HTR-8/SVneo (cell line): ENCODE results near the gene GDI2.
"Not testable (repeated sequence)": the region's sequence is repeated elsewhere in the genome, so short reads cannot be mapped to it uniquely, and the experiment has no call there.

Experiments used
- DNase-seq: peaks from one replicate; pipeline ENCODE4 v3.0.0; 2011; ENCODE audit warnings: low spot score, mixed read lengths; ENCODE audit not compliant: insufficient read length
- FAIRE-seq: peaks from 2 replicates; lab custom pipeline; 2011; peaks lifted over from hg19 to GRCh38; lab: Jason Lieb, UNC

The GDI2 gene

GRCh38 chr10:5813341-5814109 is at the start of gene GDI2:
TSS of gene GDI2 (minus strand) at chr10:5813434. CDS start at chr10:5813258, 176 bp downstream.
- DNase-seq, result peak; percentile 94
- no peak for FAIRE-seq

GRCh38 chr10:5862360-5862961 is 49.2 kb upstream of the GDI2 start:
- no peak for DNase-seq
- FAIRE-seq, result no peak

GRCh38 chr10:5860066-5860465 is 46.8 kb upstream of the GDI2 start:
- no peak for DNase-seq

GRCh38 chr10:5858811-5859210 is 45.6 kb upstream of the GDI2 start:
- FAIRE-seq (no peak), DNase-seq (no peak)

More at GRCh38 chr10:5860066-5860465, 46.8 kb upstream of the GDI2 start:
- no peak for FAIRE-seq

- FAIRE-seq, result no peak
These were observed 43.4 kb upstream of the GDI2 start for GRCh38 chr10:5856701-5857004.

GRCh38 chr10:5855979-5856700 is 42.9 kb upstream of the GDI2 start:
- FAIRE-seq, result no peak
- no peak for DNase-seq

More at GRCh38 chr10:5856701-5857004, 43.4 kb upstream of the GDI2 start:
- no peak for DNase-seq

GRCh38 chr10:5854131-5854475 is 40.9 kb upstream of the GDI2 start:
- FAIRE-seq, result no peak
- DNase-seq, result no peak

GRCh38 chr10:5846667-5847066 is 33.4 kb upstream of the GDI2 start:
- DNase-seq, FAIRE-seq: not testable (repeated sequence)

- DNase-seq (no peak), FAIRE-seq (no peak)
These were observed 31.3 kb upstream of the GDI2 start for GRCh38 chr10:5844345-5845055.

GRCh38 chr10:5843686-5844344 is 30.6 kb upstream of the GDI2 start:
- DNase-seq (no peak), FAIRE-seq (no peak)

- FAIRE-seq, result no peak
- DNase-seq, result no peak
These were observed 28.7 kb upstream of the GDI2 start for GRCh38 chr10:5841965-5842364.

- DNase-seq (no peak), FAIRE-seq (no peak)
These were observed 27.4 kb upstream of the GDI2 start for GRCh38 chr10:5840314-5841307.

- DNase-seq, FAIRE-seq: not testable (repeated sequence)
These were observed 22.9 kb upstream of the GDI2 start for GRCh38 chr10:5836181-5836580.

- FAIRE-seq, result no peak
- no peak for DNase-seq
These were observed 22.3 kb upstream of the GDI2 start for GRCh38 chr10:5835446-5836095.

- FAIRE-seq, result no peak
- no peak for DNase-seq
These were observed 20.6 kb upstream of the GDI2 start for GRCh38 chr10:5833814-5834213.

- FAIRE-seq, result no peak
- DNase-seq, result no peak
These were observed 19.7 kb upstream of the GDI2 start for GRCh38 chr10:5832946-5833345.

- DNase-seq (no peak), FAIRE-seq (no peak)
These were observed 18.2 kb upstream of the GDI2 start for GRCh38 chr10:5831446-5831782.

GRCh38 chr10:5830629-5831445 is 17.6 kb upstream of the GDI2 start:
- FAIRE-seq, result no peak
- DNase-seq, result no peak
